HEK293T (cell line): ENCODE results near the gene SELENOO.

Source experiments
- CTCF ChIA-PET: fragments of 350-600 bp; formaldehyde crosslinking; extraction: SDS; loops from one replicate; lab custom pipeline; 2021; ENCODE audit warnings: antibody characterized with exemption, inconsistent platforms; lab: Yijun Ruan, JAX
- POLR2A ChIA-PET: fragments of 350-600 bp; formaldehyde crosslinking; extraction: SDS; loops from one replicate; lab custom pipeline; 2020; ENCODE audit warnings: antibody characterized with exemption, inconsistent platforms; lab: Yijun Ruan, JAX
- DNase-seq: peaks from one replicate; pipeline ENCODE4 v3.0.0; 2012; ENCODE audit warnings: mixed read lengths; ENCODE audit errors: extremely low spot score
- ARNT ChIP-seq: fragments of 450-650 bp; IDR thresholded peaks from 2 replicates; pipeline ENCODE4 v1.6.1; 2017; ENCODE audit warnings: mild to moderate bottlenecking
- BHLHE40 ChIP-seq: fragments of 450-650 bp; IDR thresholded peaks from 2 replicates; pipeline ENCODE4 v1.6.1; 2016; ENCODE audit warnings: mild to moderate bottlenecking, moderate library complexity, borderline replicate concordance
- CTBP1 ChIP-seq: fragments of 450-650 bp; IDR thresholded peaks from 2 replicates; pipeline ENCODE4 v1.6.1; 2016; ENCODE audit warnings: borderline replicate concordance
- ELF4 ChIP-seq: fragments of 450-650 bp; IDR thresholded peaks from 2 replicates; pipeline ENCODE4 v1.6.1; 2017; ENCODE audit warnings: antibody characterized with exemption
- FOXA1 ChIP-seq: fragments of 450-650 bp; IDR thresholded peaks from 2 replicates; pipeline ENCODE4 v1.6.1; 2016; ENCODE audit warnings: mild to moderate bottlenecking
- FOXK2 ChIP-seq: fragments of 450-650 bp; IDR thresholded peaks from 2 replicates; pipeline ENCODE4 v1.6.1; 2016; ENCODE audit warnings: mild to moderate bottlenecking
- FOXM1 ChIP-seq: fragments of 450-650 bp; IDR thresholded peaks from 2 replicates; pipeline ENCODE4 v1.6.1; 2017; ENCODE audit warnings: mild to moderate bottlenecking, borderline replicate concordance
- HDGF ChIP-seq: fragments of 450-650 bp; IDR thresholded peaks from 2 replicates; pipeline ENCODE4 v1.6.1; 2017; ENCODE audit warnings: antibody characterized with exemption, borderline replicate concordance
- L3MBTL2 ChIP-seq: fragments of 450-650 bp; conservative IDR thresholded peaks from 2 replicates; pipeline ENCODE4 v1.6.1; 2016; ENCODE audit warnings: mild to moderate bottlenecking
- LEF1 ChIP-seq: fragments of 450-650 bp; IDR thresholded peaks from 2 replicates; pipeline ENCODE4 v1.6.1; 2017; ENCODE audit warnings: mild to moderate bottlenecking, borderline replicate concordance
- NFRKB ChIP-seq: fragments of 450-650 bp; IDR thresholded peaks from 2 replicates; pipeline ENCODE4 v1.6.1; 2016; ENCODE audit warnings: mild to moderate bottlenecking, moderate library complexity
- SP1 ChIP-seq: fragments of 450-650 bp; IDR thresholded peaks from 2 replicates; pipeline ENCODE4 v1.6.1; 2017
- SUZ12 ChIP-seq: fragments of 450-650 bp; IDR thresholded peaks from 2 replicates; pipeline ENCODE4 v1.6.1; 2016; ENCODE audit warnings: mild to moderate bottlenecking
- TARDBP ChIP-seq: fragments of 450-650 bp; IDR thresholded peaks from 2 replicates; pipeline ENCODE4 v1.6.1; 2016
- ZNF384 ChIP-seq: fragments of 450-650 bp; IDR thresholded peaks from 2 replicates; pipeline ENCODE4 v1.6.1; 2016
- TF ChIP-seq, protein P1 (sequence below): fragments of 450-650 bp; IDR thresholded peaks from 2 replicates; pipeline ENCODE4 v1.6.1; 2016

SELENOO gene

GRCh38 chr22:50194037-50194805, 6.6 kb upstream of the SELENOO start:
- no peak for TF ChIP-seq TARDBP
- TF ChIP-seq ELF4: no peak
- no peak for TF ChIP-seq BHLHE40
- no peak for TF ChIP-seq NFRKB
- no peak for TF ChIP-seq SP1
- no peak for TF ChIP-seq FOXK2
- no peak for TF ChIP-seq ARNT
- no peak for TF ChIP-seq CTBP1
- TF ChIP-seq ZNF384: no peak
- TF ChIP-seq HDGF: no peak
- no peak for TF ChIP-seq L3MBTL2
- no peak for TF ChIP-seq LEF1
- no peak for TF ChIP-seq FOXM1
- no peak for DNase-seq
- POLR2A ChIA-PET: no interaction called here
- CTCF ChIA-PET: no interaction called here

DNA sequence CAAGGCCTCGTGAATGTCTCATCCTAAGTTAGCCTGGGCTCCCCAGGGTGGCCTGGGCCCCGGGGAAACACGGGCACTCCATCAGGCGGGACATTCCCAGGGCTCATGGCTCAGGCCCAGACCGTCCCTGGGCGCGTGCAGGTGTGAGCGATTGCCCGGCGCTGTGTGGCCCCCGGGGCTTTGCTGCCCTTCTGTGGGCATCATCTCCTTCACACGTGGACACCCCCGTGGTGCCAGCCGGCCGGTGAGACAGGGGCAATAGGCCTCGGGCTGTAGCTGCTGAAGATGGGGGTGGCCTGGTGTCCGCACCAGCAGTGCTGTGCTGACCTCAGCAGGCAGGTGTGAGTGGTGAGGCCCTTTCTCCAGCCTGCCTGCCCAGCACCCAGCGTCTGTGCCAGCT, 4.6 kb upstream of the SELENOO start:
- no peak for DNase-seq
- TF ChIP-seq, protein P1, sequence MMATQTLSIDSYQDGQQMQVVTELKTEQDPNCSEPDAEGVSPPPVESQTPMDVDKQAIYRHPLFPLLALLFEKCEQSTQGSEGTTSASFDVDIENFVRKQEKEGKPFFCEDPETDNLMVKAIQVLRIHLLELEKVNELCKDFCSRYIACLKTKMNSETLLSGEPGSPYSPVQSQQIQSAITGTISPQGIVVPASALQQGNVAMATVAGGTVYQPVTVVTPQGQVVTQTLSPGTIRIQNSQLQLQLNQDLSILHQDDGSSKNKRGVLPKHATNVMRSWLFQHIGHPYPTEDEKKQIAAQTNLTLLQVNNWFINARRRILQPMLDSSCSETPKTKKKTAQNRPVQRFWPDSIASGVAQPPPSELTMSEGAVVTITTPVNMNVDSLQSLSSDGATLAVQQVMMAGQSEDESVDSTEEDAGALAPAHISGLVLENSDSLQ: no peak
- TF ChIP-seq ZNF384 (no peak), HDGF (no peak), SP1 (no peak), CTBP1 (no peak), NFRKB (no peak), BHLHE40 (no peak), ARNT (no peak), FOXM1 (no peak), ELF4 (no peak), FOXK2 (no peak)
- ChIA-PET CTCF (no interaction called here), POLR2A (interaction anchor here (1.0 kb wide), 1 partner anchor 46 kb away, joined by 4 read pairs; no protein-coding TSS in a partner anchor)

- TF ChIP-seq NFRKB: no peak
- no peak for TF ChIP-seq FOXM1
- no peak for TF ChIP-seq ARNT
- no peak for TF ChIP-seq BHLHE40
- TF ChIP-seq, protein P1: no peak
- no peak for TF ChIP-seq SUZ12
- TF ChIP-seq CTBP1: no peak
- no peak for TF ChIP-seq ZNF384
- no peak for TF ChIP-seq ELF4
- no peak for TF ChIP-seq L3MBTL2
- TF ChIP-seq SP1: no peak
- no peak for TF ChIP-seq HDGF
- no peak for TF ChIP-seq FOXA1
- TF ChIP-seq FOXK2: no peak
- TF ChIP-seq TARDBP: no peak
- TF ChIP-seq LEF1: no peak
- ChIA-PET CTCF (no interaction called here), POLR2A (interaction anchor here (1.0 kb wide), 1 partner anchor 47 kb away, joined by 4 read pairs; no protein-coding TSS in a partner anchor)
- DNase-seq: no peak
These were observed 3.6 kb upstream of the SELENOO start for GRCh38 chr22:50197000-50197800.

DNA sequence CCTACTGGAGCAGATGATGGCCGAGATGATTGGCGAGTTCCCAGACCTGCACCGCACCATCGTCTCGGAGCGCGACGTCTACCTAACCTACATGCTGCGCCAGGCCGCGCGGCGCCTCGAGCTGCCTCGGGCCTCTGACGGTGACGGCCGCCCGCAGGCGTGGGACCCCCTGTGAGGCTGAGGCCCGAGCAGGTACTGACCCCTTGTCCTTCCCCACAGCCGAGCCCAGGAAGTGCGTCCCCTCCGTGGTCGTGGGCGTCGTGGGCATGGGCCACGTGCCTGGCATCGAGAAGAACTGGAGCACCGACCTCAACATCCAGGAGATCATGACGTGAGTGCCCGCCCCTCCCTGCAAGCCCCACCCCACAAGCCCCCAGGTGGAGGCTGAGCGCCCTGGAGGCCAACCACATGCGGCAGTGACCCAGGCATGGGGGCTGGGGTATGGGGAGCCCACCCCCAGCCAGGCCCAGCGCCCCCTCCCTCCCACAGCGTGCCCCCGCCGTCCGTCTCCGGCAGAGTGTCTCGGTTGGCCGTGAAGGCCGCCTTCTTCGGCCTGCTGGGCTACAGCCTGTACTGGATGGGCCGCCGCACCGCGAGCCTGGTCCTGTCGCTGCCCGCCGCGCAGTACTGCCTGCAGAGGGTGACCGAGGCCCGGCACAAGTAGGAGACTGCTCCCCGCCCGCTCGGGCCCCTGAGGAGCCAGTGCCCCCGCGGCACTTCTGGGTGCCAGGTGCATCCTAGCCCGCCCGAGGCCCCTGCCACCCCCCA, 2.8 kb upstream of the SELENOO start:
- ChIA-PET CTCF (no interaction called here), POLR2A (no interaction called here)
- DNase-seq: no peak
- TF ChIP-seq LEF1 (no peak), CTBP1 (no peak), FOXA1 (no peak), ARNT (no peak), ZNF384 (no peak), SUZ12 (no peak), BHLHE40 (no peak), L3MBTL2 (no peak), NFRKB (no peak), ELF4 (no peak), TARDBP (no peak), HDGF (no peak), FOXM1 (no peak), FOXK2 (no peak)
- TF ChIP-seq, protein P1: no peak

DNA sequence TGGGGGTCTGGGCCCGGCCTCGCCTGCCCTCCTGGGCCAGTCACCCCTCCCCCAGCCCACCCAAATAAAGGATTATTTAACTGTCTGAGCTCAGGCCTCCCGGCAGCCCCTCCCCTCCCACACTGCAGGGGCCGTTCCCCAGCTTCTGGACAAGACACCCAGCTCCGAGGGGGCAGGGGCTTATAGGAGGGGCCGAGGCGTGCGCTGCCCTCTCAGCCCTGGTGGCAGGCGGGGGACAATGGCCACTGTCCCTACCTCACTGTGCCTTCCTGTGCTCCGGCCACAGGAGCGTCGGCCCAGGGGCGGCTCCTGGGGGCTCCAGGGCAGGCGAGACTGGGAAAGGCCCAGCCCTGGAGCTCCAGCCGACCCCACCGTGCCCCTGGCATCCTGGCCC, 2.2 kb upstream of the SELENOO start:
- DNase-seq: no peak
- no peak for TF ChIP-seq FOXA1
- no peak for TF ChIP-seq CTBP1
- TF ChIP-seq SUZ12: no peak
- no peak for TF ChIP-seq ELF4
- TF ChIP-seq FOXM1: no peak
- TF ChIP-seq L3MBTL2: no peak
- TF ChIP-seq, protein P1: no peak
- TF ChIP-seq HDGF: no peak
- no peak for TF ChIP-seq BHLHE40
- TF ChIP-seq LEF1: no peak
- no peak for TF ChIP-seq SP1
- no peak for TF ChIP-seq ZNF384
- no peak for TF ChIP-seq ARNT
- TF ChIP-seq NFRKB: no peak
- no peak for TF ChIP-seq TARDBP
- POLR2A ChIA-PET: no interaction called here
- CTCF ChIA-PET: no interaction called here
